Mesendoderm (in vitro differentiated cells): ENCODE data around the gene TBC1D14.

ENCODE experiments used
- DNase-seq: peaks from one replicate; pipeline ENCODE4 v3.0.0; 2013
- H2AK5ac ChIP-seq: 2 replicates; pipeline ENCODE4 v1.6.1; 2013; ENCODE audit warnings: low read length, inconsistent platforms
- H2BK120ac ChIP-seq: 2 replicates; pipeline ENCODE4 v1.6.1; 2013; ENCODE audit warnings: low read depth, mild to moderate bottlenecking, low read length, moderate library complexity, mixed read lengths
- H2BK15ac ChIP-seq: replicated peaks from 2 replicates; pipeline ENCODE4 v1.6.1; 2013; ENCODE audit warnings: low read depth, mild to moderate bottlenecking, moderate library complexity
- H2BK5ac ChIP-seq: 2 replicates; pipeline ENCODE4 v1.6.1; 2013; ENCODE audit warnings: low read length, inconsistent platforms
- H3K18ac ChIP-seq: 2 replicates; pipeline ENCODE4 v1.6.1; 2013; ENCODE audit warnings: mild to moderate bottlenecking, low read length, mixed read lengths
- H3K23ac ChIP-seq: one replicate; pipeline ENCODE4 v1.6.1; 2013; ENCODE audit warnings: low read length
- H3K27ac ChIP-seq: 2 replicates; pipeline ENCODE4 v1.5.1; 2013; ENCODE audit warnings: low read depth, mild to moderate bottlenecking, inconsistent platforms, low read length, moderate library complexity
- H3K27me3 ChIP-seq: 2 replicates; pipeline ENCODE4 v1.6.1; 2013; ENCODE audit warnings: low read length, control low read depth, mild to moderate bottlenecking, inconsistent platforms; ENCODE audit not compliant: insufficient read depth, poor library complexity
- H3K36me3 ChIP-seq: 2 replicates; pipeline ENCODE4 v1.6.1; 2013; ENCODE audit warnings: low read length, inconsistent platforms; ENCODE audit not compliant: control insufficient read depth, insufficient read depth
- H3K4ac ChIP-seq: one replicate; pipeline ENCODE4 v1.6.1; 2013; ENCODE audit warnings: low read depth, mild to moderate bottlenecking, low read length, moderate library complexity
- H3K4me1 ChIP-seq: 2 replicates; pipeline ENCODE4 v1.6.1; 2013; ENCODE audit warnings: low read depth, low read length, inconsistent platforms; ENCODE audit not compliant: control insufficient read depth
- H3K4me2 ChIP-seq: 2 replicates; pipeline ENCODE4 v1.6.1; 2013; ENCODE audit warnings: low read length
- H3K4me3 ChIP-seq: 2 replicates; pipeline ENCODE4 v1.5.1; 2013; ENCODE audit warnings: mild to moderate bottlenecking, low read length
- H3K56ac ChIP-seq: one replicate; pipeline ENCODE4 v1.6.1; 2013; ENCODE audit warnings: low read length
- H3K79me1 ChIP-seq: 2 replicates; pipeline ENCODE4 v1.6.1; 2013; ENCODE audit warnings: low read length, inconsistent platforms
- H3K79me2 ChIP-seq: 2 replicates; pipeline ENCODE4 v1.6.1; 2013; ENCODE audit warnings: mild to moderate bottlenecking, low read length; ENCODE audit not compliant: control insufficient read depth, insufficient read depth
- H3K9ac ChIP-seq: 2 replicates; pipeline ENCODE4 v1.6.1; 2013; ENCODE audit warnings: low read length, inconsistent platforms
- H4K5ac ChIP-seq: one replicate; pipeline ENCODE4 v1.6.1; 2013; ENCODE audit warnings: low read length
- H4K8ac ChIP-seq: one replicate; pipeline ENCODE4 v1.6.1; 2013; ENCODE audit warnings: low read depth, mild to moderate bottlenecking, control low read depth, low read length, moderate library complexity
- WGBS: extraction: QIAGEN DNeasy Blood & Tissue Kit; methylation state at CpG from one replicate; pipeline ENCODE4 v1.1.7; 2013; ENCODE audit warnings: low lambda C conversion rate, missing lambda C conversion rate; ENCODE audit not compliant: insufficient coverage; ENCODE audit errors: extremely low coverage; 5-methylcytosine and 5-hydroxymethylcytosine counted together

The TBC1D14 gene

GRCh38 chr4:6912441-6912840 is 2.8 kb downstream of the TBC1D14 start:
- Histone ChIP-seq H3K4me1 (peaks cover 2% of the 10 kb centered on the region), H3K9ac (no peak overlapping the region), H4K8ac (no peak overlapping the region), H3K27ac (no peak overlapping the region), H3K4ac (no peak overlapping the region), H2AK5ac (no peak overlapping the region), H3K18ac (no peak overlapping the region), H3K36me3 (no peaks in the 10 kb centered on the region), H2BK15ac (no peak overlapping the region), H2BK5ac (no peak overlapping the region), H3K4me2 (no peak overlapping the region), H2BK120ac (no peak overlapping the region), H3K27me3 (no peaks in the 10 kb centered on the region), H3K56ac (no peak overlapping the region), H3K79me2 (no peaks in the 10 kb centered on the region), H4K5ac (no peak overlapping the region), H3K23ac (no peak overlapping the region), H3K79me1 (peaks cover 5% of the 10 kb centered on the region), H3K4me3 (no peak overlapping the region)
- WGBS: no CpG with 5 or more reads among the region's 4 CpGs
- DNase-seq: no peak

- Histone ChIP-seq H3K18ac (no peak overlapping the region), H2BK15ac (no peak overlapping the region), H2AK5ac (no peak overlapping the region), H3K9ac (no peak overlapping the region), H3K4me1 (peaks cover 2% of the 10 kb centered on the region), H4K8ac (no peak overlapping the region), H3K23ac (no peak overlapping the region), H3K27me3 (no peaks in the 10 kb centered on the region), H3K4ac (no peak overlapping the region), H2BK120ac (no peak overlapping the region), H3K27ac (no peak overlapping the region), H3K79me1 (peaks cover 5% of the 10 kb centered on the region), H3K4me3 (no peak overlapping the region), H3K4me2 (no peak overlapping the region), H4K5ac (no peak overlapping the region), H3K36me3 (no peaks in the 10 kb centered on the region), H3K56ac (no peak overlapping the region), H2BK5ac (no peak overlapping the region), H3K79me2 (no peaks in the 10 kb centered on the region)
- DNase-seq: no peak
- no CpG with 5 or more reads among the region's 6 CpGs for WGBS
Measured at GRCh38 chr4:6913350-6913905, 3.8 kb downstream of the TBC1D14 start.

- Histone ChIP-seq H4K5ac (no peak overlapping the region), H3K4ac (no peak overlapping the region), H4K8ac (no peak overlapping the region), H2AK5ac (no peak overlapping the region), H3K79me2 (no peaks in the 10 kb centered on the region), H3K9ac (no peak overlapping the region), H3K56ac (no peak overlapping the region), H2BK120ac (no peak overlapping the region), H2BK5ac (no peak overlapping the region), H3K27ac (no peak overlapping the region), H3K18ac (no peak overlapping the region), H3K4me1 (no peaks in the 10 kb centered on the region), H2BK15ac (no peak overlapping the region), H3K4me3 (no peak overlapping the region), H3K36me3 (no peaks in the 10 kb centered on the region), H3K79me1 (peaks cover 5% of the 10 kb centered on the region), H3K27me3 (no peaks in the 10 kb centered on the region), H3K4me2 (no peak overlapping the region), H3K23ac (no peak overlapping the region)
- no peak for DNase-seq
- no CpG with 5 or more reads among the region's 9 CpGs for WGBS
Measured at GRCh38 chr4:6914448-6914847, 4.8 kb downstream of the TBC1D14 start.

GRCh38 chr4:6915041-6916005 is 5.7 kb downstream of the TBC1D14 start:
- no peak overlapping the region for H3K4me3 ChIP-seq
- no peak overlapping the region for H4K5ac ChIP-seq
- no peak overlapping the region for H4K8ac ChIP-seq
- H3K18ac ChIP-seq: no peak overlapping the region
- H3K36me3 ChIP-seq: no peaks in the 10 kb centered on the region
- no peak overlapping the region for H3K4ac ChIP-seq
- H2BK120ac ChIP-seq: no peak overlapping the region
- H3K4me2 ChIP-seq: no peak overlapping the region
- H3K9ac ChIP-seq: no peak overlapping the region
- H2AK5ac ChIP-seq: no peak overlapping the region
- no peaks in the 10 kb centered on the region for H3K79me2 ChIP-seq
- no peak overlapping the region for H3K23ac ChIP-seq
- H2BK15ac ChIP-seq: no peak overlapping the region
- peaks cover 5% of the 10 kb centered on the region for H3K79me1 ChIP-seq
- H3K4me1 ChIP-seq: no peaks in the 10 kb centered on the region
- WGBS: no CpG with 5 or more reads among the region's 18 CpGs
- DNase-seq: no peak
- H3K27ac ChIP-seq: no peak overlapping the region
- no peak overlapping the region for H3K56ac ChIP-seq
- no peaks in the 10 kb centered on the region for H3K27me3 ChIP-seq
- no peak overlapping the region for H2BK5ac ChIP-seq

DNA sequence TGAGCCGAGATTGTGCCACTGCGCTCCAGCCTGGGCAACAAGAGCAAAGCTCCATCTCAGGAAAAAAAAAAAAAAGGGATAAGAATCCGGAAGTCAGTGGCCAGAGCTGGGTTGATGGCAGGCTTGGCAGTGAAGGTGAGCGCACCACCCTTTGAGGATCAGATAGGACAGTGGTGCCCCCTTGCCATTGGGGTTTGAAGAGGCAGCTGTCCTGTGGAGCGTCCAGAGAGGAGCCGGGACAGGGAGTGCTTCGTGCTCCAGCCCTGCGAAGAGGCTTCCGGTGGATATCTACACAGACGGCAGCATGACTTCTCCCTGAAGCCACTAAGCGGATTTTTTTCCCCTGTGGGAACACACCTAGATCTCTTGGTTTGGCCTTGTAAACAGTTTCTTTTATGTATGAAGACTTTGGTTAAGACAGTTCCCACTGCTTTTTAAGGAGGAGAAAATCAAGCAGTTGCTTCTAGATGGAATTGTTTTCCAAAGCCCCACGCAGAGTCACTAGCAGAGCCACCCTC is 6.5 kb downstream of the TBC1D14 start:
- H3K9ac ChIP-seq: no peak overlapping the region
- H3K27me3 ChIP-seq: no peaks in the 10 kb centered on the region
- H2BK15ac ChIP-seq: no peak overlapping the region
- no peak overlapping the region for H3K4me3 ChIP-seq
- H3K36me3 ChIP-seq: no peaks in the 10 kb centered on the region
- no peak overlapping the region for H2BK120ac ChIP-seq
- WGBS: no CpG with 5 or more reads among the region's 12 CpGs
- no peak overlapping the region for H4K8ac ChIP-seq
- no peak overlapping the region for H4K5ac ChIP-seq
- no peak overlapping the region for H2AK5ac ChIP-seq
- no peak overlapping the region for H3K4me2 ChIP-seq
- no peak overlapping the region for H3K18ac ChIP-seq
- no peak overlapping the region for H3K4ac ChIP-seq
- no peaks in the 10 kb centered on the region for H3K4me1 ChIP-seq
- no peak overlapping the region for H2BK5ac ChIP-seq
- H3K79me1 ChIP-seq: peaks cover 5% of the 10 kb centered on the region
- DNase-seq: no peak
- no peak overlapping the region for H3K56ac ChIP-seq
- no peak overlapping the region for H3K27ac ChIP-seq
- no peaks in the 10 kb centered on the region for H3K79me2 ChIP-seq
- no peak overlapping the region for H3K23ac ChIP-seq
